Measurements from ENCODE around the gene IL25. TPM values are rescaled to one million over a fixed set of nuclear protein-coding genes. Genes with fewer than 3 reads are reported as not detected.
"Not testable (repeated sequence)": the region's sequence is repeated elsewhere in the genome, so short reads cannot be mapped to it uniquely, and the experiment has no call there.

The IL25 gene
- total RNA-seq, 4 donors from 2014 or later: not detected

GRCh38 chr14:23396126-23396525, 23.5 kb downstream of the IL25 start:
- Histone ChIP-seq H3K36me3 (no peaks in the 10 kb centered on the region), H3K27me3 (no peaks in the 10 kb centered on the region), H3K9me3 (no peaks in the 10 kb centered on the region), H3K27ac (no peak overlapping the region), H3K4me1 (no peaks in the 10 kb centered on the region), H3K4me3 (no peak overlapping the region)
- DNase-seq: no peak
- TF ChIP-seq CTCF (IDR thresholded peaks at IDR 0.05): no peak
- TF ChIP-seq POLR2A (IDR thresholded peaks at IDR 0.05): no peak

- no peak for DNase-seq
- no peak for TF ChIP-seq POLR2A (IDR thresholded peaks at IDR 0.05)
- no peak for TF ChIP-seq CTCF (IDR thresholded peaks at IDR 0.05)
- H3K27ac ChIP-seq: no peak overlapping the region
- no peaks in the 10 kb centered on the region for H3K36me3 ChIP-seq
- no peaks in the 10 kb centered on the region for H3K9me3 ChIP-seq
- H3K4me1 ChIP-seq: no peaks in the 10 kb centered on the region
- no peak overlapping the region for H3K4me3 ChIP-seq
- H3K27me3 ChIP-seq: no peaks in the 10 kb centered on the region
These were observed 24.3 kb downstream of the IL25 start for GRCh38 chr14:23396781-23397407.

- TF ChIP-seq POLR2A (IDR thresholded peaks at IDR 0.05) (no peak), CTCF (IDR thresholded peaks at IDR 0.05) (no peak)
- DNase-seq: no peak
- no peaks in the 10 kb centered on the region for H3K27me3 ChIP-seq
- H3K36me3 ChIP-seq: no peaks in the 10 kb centered on the region
- no peak overlapping the region for H3K4me3 ChIP-seq
- no peaks in the 10 kb centered on the region for H3K4me1 ChIP-seq
- H3K9me3 ChIP-seq: no peaks in the 10 kb centered on the region
- H3K27ac ChIP-seq: no peak overlapping the region
These were observed 25.7 kb downstream of the IL25 start for GRCh38 chr14:23398348-23398747.

- H3K27ac ChIP-seq: no peak overlapping the region
- no peak overlapping the region for H3K4me3 ChIP-seq
- H3K9me3 ChIP-seq: no peaks in the 10 kb centered on the region
- TF ChIP-seq CTCF (IDR thresholded peaks at IDR 0.05): no peak
- no peak for TF ChIP-seq POLR2A (IDR thresholded peaks at IDR 0.05)
- H3K4me1 ChIP-seq: no peaks in the 10 kb centered on the region
- no peaks in the 10 kb centered on the region for H3K27me3 ChIP-seq
- no peak for DNase-seq
- no peaks in the 10 kb centered on the region for H3K36me3 ChIP-seq
These were observed 26.5 kb downstream of the IL25 start for GRCh38 chr14:23399136-23399535.

GRCh38 chr14:23399591-23399990, 27.0 kb downstream of the IL25 start:
- DNase-seq: no peak
- Histone ChIP-seq H3K27me3 (no peaks in the 10 kb centered on the region), H3K4me3 (no peak overlapping the region), H3K27ac (no peak overlapping the region), H3K4me1 (no peaks in the 10 kb centered on the region), H3K9me3 (no peaks in the 10 kb centered on the region), H3K36me3 (no peaks in the 10 kb centered on the region)
- TF ChIP-seq POLR2A (IDR thresholded peaks at IDR 0.05) (no peak), CTCF (IDR thresholded peaks at IDR 0.05) (no peak)

GRCh38 chr14:23400496-23401149, 28.0 kb downstream of the IL25 start:
- H3K36me3 ChIP-seq, DNase-seq, H3K9me3 ChIP-seq, H3K4me1 ChIP-seq, H3K4me3 ChIP-seq, H3K27ac ChIP-seq, H3K27me3 ChIP-seq: not testable (repeated sequence)

All from Peyer's patch (tissue), 4 donors.